Stimulated activated CD8-positive, alpha-beta memory T cell treated with anti-CD3 and anti-CD28 coated beads, Interleukin-2, amount 100 ng/mL, for 48 hours (primary cell): ENCODE measurements around the gene FAM3B.
"Not testable (repeated sequence)": the region's sequence is repeated elsewhere in the genome, so short reads cannot be mapped to it uniquely, and the experiment has no call there.

Experiments used
- DNase-seq, 2 donors: peaks; one replicate each; pipeline ENCODE4 v3.0.0-alpha.2; 2020; ENCODE audit warnings: low read depth in 2 of 2

FAM3B gene, protein sequence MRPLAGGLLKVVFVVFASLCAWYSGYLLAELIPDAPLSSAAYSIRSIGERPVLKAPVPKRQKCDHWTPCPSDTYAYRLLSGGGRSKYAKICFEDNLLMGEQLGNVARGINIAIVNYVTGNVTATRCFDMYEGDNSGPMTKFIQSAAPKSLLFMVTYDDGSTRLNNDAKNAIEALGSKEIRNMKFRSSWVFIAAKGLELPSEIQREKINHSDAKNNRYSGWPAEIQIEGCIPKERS

GRCh38 chr21:41316200-41317062 is at the start of gene FAM3B:
FAM3B (plus strand) TSS chr21:41316801; CDS start chr21:41316880, 79 bp downstream.
- no peak for DNase-seq

DNA sequence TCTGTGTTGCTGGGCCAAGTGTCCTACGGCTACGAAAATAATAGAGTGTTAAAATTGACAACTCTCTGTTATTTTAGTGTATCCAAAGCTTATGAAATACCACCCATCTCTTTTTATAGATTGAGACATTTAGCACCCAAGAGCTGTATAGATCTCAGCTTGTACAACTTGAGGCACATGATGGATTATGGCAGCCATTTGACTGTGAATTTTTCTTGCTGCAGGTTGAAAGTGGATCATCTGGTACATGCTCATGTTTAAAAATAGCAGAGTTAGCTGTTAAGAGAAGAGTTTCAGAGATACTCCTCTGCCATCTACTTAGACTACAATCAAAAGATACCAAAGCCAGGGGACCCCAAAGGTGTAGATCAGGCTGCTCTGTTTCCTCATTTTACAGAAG is 49.3 kb upstream of the FAM3B start:
- no peak for DNase-seq

GRCh38 chr21:41269535-41269934 is 47.1 kb upstream of the FAM3B start:
- no peak for DNase-seq

DNA sequence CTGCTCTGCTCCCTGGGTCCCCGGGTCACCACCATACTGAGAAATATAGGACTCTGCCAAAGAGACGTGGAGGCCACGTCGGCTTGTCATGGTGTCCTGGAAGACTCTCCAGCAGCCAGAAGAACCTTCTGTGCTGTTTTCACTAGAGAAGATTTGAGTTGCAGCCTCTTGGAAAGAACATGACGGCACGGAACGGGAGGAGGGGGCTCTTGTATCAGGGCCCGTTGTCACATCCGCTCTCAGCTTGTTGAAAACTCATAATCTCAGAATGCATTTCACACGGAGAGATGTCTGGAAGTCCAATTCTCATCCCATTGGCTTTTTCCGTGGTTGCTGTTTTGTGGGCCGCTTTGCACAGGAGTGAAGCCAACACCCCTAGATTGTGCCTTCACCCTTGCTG is 39.4 kb upstream of the FAM3B start:
- DNase-seq, result no peak

GRCh38 chr21:41277846-41278245 is 38.8 kb upstream of the FAM3B start:
- no peak for DNase-seq

- no peak for DNase-seq
Observed at GRCh38 chr21:41280115-41280919, 36.3 kb upstream of the FAM3B start.

GRCh38 chr21:41282412-41282811 is 34.2 kb upstream of the FAM3B start:
- DNase-seq, result no peak

- no peak for DNase-seq
Observed at GRCh38 chr21:41283211-41283818, 33.3 kb upstream of the FAM3B start.

DNA sequence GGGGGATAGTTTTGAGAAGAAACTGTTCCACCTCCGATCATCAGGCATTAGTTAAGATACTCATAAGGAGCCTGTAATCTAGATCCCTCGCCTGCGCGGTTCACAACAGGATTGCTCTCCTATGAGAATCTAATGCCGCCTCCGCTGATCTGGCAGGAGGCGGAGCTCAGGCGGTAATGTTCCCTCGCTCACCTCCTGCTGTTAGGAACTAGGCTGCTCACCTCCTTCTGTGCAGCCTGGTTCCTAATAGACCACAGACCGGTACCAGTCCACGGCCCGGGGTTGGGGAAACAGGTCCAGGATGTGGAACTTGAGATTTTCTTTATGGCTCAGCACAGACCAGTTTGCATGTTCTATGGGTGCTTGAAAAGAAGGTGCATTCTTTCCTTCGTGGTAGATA is 27.2 kb upstream of the FAM3B start:
- DNase-seq, result no peak

GRCh38 chr21:41290106-41290799 is 26.3 kb upstream of the FAM3B start:
- DNase-seq, result no peak

DNA sequence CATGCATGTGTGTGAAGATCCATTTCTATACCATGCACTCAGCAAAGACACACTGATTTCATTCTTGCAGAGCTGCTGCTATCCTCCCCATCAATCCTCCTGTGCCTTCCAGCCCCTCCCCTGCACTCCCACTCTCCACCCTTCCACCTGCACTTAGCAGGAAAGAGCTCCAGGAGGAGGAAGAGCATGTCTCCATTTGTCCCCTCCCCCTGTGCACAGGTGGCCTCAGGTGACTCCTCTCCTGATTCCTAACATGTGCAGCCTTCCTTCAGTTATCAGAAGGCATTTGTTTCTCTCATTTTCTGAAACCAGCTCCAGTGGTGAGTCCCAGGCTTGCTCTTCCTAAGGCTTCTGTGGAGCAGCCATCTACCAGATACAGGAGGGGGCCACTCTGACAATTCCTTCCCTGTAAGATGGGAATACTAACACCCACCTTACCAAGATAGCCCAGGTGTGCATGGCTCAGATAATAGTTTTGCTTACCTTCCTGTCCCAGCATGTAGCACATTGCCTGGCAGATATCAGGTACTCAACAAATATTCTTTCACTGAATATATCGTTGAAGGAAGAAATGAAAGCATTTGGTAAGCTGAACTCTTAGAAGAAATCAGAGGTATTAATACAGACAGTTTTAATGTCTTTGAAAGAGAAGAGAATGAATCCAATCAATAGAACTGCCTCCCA is 21.9 kb upstream of the FAM3B start:
- no peak for DNase-seq

DNA sequence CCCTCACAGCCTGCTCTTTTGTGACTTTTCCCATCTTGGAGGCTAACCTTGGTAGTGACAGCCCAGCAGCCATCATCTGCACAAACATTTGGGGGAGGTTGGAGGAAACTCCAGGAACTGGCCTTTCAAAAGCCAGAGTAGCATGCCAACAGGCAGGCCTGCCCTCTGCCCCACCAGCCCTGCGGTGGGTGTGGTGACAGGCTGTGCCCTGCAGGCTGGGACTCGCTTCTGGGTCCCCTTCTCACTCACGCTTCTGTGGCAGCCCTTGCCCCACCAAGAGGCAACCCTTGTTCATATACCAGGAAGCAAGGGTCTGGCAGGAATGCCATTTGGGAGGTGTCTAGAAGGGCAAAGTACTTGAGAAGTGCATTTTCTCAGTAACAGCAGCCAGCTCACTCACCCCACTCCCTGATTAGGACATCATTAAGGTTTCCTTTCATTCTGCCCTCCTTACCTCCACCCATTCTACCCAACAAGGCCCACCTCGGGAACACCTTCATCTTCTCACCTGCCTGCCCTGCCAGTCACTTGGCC is 20.8 kb upstream of the FAM3B start:
- DNase-seq, result no peak

DNA sequence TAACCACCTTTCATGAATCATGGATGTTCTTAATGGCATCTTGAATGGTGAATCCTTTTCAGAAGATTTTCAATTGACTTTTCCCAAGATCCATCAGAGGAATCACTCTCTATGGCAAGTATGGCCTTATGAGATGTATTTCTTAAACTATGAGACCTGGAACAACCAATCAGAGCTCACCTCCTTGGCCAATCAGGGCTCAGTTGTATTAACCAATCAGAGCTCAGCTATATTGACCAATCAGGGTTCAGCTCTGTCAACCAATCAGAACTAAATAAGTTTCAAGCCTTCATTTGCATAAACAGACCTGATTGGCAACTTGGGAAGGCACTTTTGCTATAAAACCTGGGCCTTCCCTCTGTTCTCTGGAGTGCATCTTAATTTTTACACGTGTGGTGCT is 13.6 kb upstream of the FAM3B start:
- no peak for DNase-seq

DNA sequence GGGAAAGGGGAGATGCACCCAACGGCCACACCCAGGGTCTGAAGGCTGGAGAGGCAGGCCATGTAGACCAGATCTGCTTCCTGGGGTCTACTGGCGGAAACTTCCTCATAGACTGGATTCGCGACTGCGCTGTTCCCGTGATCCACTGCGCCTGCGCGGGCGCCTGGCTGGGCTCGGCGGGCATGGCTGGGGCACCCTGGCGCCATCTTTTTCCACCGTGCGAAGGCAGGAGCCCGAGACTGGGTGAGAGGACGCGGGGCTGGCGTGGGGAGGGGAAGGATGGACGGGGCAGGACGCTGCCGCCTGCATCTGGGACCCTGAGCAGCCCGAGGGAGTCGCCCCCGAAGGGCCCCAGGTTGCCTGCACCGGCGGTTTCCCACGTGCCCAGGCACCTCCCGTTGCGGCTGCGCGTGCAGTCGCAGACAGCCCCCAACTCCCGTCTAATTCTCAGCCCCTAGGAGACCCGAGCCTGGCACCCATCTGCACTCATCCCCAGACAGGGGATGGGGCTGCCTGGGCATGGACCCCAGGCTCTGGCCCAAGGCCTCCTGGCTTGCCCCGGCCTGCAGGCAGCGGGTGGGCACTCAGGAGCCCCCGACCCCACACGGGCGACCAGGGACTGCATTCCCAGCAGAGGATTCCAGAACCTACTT is 12.4 kb upstream of the FAM3B start:
- no peak for DNase-seq

- DNase-seq, result no peak
Observed at GRCh38 chr21:41307219-41307618, 9.4 kb upstream of the FAM3B start.

- not testable (repeated sequence) for DNase-seq
Observed at GRCh38 chr21:41313285-41314164, 3.1 kb upstream of the FAM3B start.

DNA sequence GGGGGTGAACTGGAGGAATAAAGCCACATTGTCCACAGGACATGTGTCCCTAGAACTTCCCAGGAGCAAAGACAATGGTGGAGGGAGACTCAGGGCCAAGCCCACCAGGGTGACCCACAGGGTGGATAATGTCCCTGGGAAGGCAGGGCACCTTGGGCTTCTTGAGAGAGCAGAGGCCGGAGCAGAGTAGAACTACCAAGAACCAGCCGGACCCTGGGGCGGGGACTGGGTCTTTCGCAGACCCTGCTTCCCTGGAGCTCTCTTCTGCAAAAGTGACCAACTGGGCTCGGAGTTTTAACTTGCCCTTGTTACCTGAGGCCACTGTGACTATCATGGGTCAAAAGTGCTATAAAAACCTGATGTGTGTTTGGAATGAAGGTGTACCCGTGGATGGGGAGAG is 875 bp upstream of the FAM3B start:
- DNase-seq, result no peak

DNA sequence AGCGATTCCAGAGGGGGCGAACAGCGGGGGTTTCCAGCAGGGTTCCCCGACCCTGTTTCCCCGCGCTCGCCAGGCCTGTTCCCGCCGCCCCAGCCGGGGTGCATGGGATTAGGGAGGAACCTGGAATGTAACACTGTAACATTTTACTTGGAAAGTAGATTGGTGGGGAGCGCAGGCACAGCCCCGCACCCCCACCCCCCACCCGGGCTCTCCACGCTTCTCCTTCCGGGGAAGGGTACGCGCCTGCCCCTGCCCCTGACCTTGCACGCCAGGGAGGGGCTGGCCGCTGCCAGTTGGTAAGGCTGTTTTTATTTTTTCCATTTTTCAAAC is 427 bp downstream of the FAM3B start:
- no peak for DNase-seq

GRCh38 chr21:41317458-41317857 is 857 bp downstream of the FAM3B start:
- DNase-seq, result no peak
